Psoas muscle (tissue), 8 donors: Measurements from ENCODE around the gene TPTE. TPM values are rescaled to one million over a fixed set of nuclear protein-coding genes. Genes with fewer than 3 reads are reported as not detected.
"Not testable (repeated sequence)": the region's sequence is repeated elsewhere in the genome, so short reads cannot be mapped to it uniquely, and the experiment has no call there.

Source experiments
- ATAC-seq, 4 donors: fragments of 200-7000 bp; cut with Tn5 transposase; one replicate each; pipeline ENCODE4 v1.9.1; 2020; ENCODE audit warnings: moderate library complexity in 3 of 4, mild to moderate bottlenecking in 2 of 4
- DNase-seq, 2 donors: peaks; one replicate each; pipeline ENCODE4 v3.0.0-alpha.2; 2020
- H3K27ac ChIP-seq: fragments of 200-600 bp; one replicate; pipeline ENCODE4 v1.8.0; 2022
- H3K27me3 ChIP-seq, 3 donors: fragments of 200-600 bp in 1 of 3; one replicate each; pipeline versions ENCODE4 v1.6.1 to v1.8.0; 2013 to 2022; ENCODE audit warnings: low read length in 2 of 3, mild to moderate bottlenecking in 2 of 3, moderate library complexity in 1 of 3; ENCODE audit not compliant: insufficient read depth in 3 of 3
- H3K36me3 ChIP-seq, 2 donors: fragments of 200-600 bp in 1 of 2; one replicate each; pipeline versions ENCODE4 v1.6.1 to v1.8.0; 2013 to 2022; ENCODE audit warnings: low read depth in 1 of 2, mild to moderate bottlenecking in 1 of 2, moderate library complexity in 1 of 2; ENCODE audit not compliant: insufficient read depth in 1 of 2
- H3K4me1 ChIP-seq: fragments of 200-600 bp; one replicate; pipeline ENCODE4 v1.8.0; 2022
- H3K4me3 ChIP-seq: fragments of 200-600 bp; one replicate; pipeline ENCODE4 v1.8.0; 2022; ENCODE audit warnings: mild to moderate bottlenecking
- H3K9me3 ChIP-seq: fragments of 200-600 bp; one replicate; pipeline ENCODE4 v1.8.0; 2022
- CTCF ChIP-seq: fragments of 200-600 bp; IDR thresholded peaks from one replicate; pipeline ENCODE4 v1.8.0; 2022; ENCODE audit warnings: antibody characterized with exemption
- WGBS, 3 donors: extraction: QIAGEN DNeasy Blood & Tissue Kit; methylation state at CpG; one replicate each; pipeline versions ENCODE4 v1.1.6 to v1.1.7; 2013; 5-methylcytosine and 5-hydroxymethylcytosine counted together
- intact Hi-C, 2 donors: fragments of 100-400 bp; cut with DNase I; formaldehyde crosslinking; loops; one replicate each; pipeline versions ENCODE4 v1.11.0 to v1.14.2; 2022
- polyA plus RNA-seq, 3 donors: library from polyadenylated mRNA; stranded (reverse); fragments of 200-250 nt; gene quantifications; one replicate each; pipeline ENCODE4 v1.2.3, GENCODE V29; 2013
- total RNA-seq, 4 donors: library from RNA; stranded (reverse); fragmentation: NEBNext Ultra II Directional in 2 of 4; extraction: Animal tissue kit (Norgen Biotek cat#: 25700) in 2 of 4; gene quantifications; one replicate each; pipeline versions ENCODE4 v1.2.1 to v1.2.4, GENCODE V29; 2021 to 2023
- donor health status: healthy with polysubstance abuse.
- donor health status: DM: no; HTN: no; CAD: no; lungs with moderate emphysema.
- donor health status: Bipolar disorder and iron deficiency.
- donor health status: healthy.
- donor health status: DM: yes; HTN: yes; CAD: no.
- donor health status: DM: no; HTN: no; CAD: no.
- donor health status: DM: no; HTN: no; CAD: no.
- donor health status: DM: yes; HTN: yes; CAD: no.

The TPTE gene
- total and polyA plus RNA-seq, 7 donors = not detected

DNA sequence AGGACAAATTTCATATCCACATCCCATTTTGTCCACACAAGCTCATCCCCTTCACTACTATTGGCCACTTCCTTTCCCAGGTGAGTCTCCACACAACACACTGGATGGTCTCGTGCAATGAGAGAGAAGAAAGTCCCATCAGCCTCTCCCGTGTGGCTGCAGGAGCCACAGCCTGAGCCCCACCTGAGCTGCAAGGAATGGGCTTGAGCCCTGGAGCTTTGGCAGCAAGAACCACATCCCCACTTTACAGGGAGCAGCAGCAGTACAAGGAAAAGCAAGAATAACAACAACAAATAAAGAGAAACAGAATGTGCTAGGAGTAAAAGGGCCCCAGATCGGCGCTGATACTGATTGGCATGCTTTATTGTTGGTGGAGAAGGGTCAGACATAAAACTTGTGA, 117.7 kb downstream of the TPTE start:
- Histone ChIP-seq H3K36me3 (no peaks in the 10 kb centered on the region), H3K4me1 (no peaks in the 10 kb centered on the region), H3K4me3 (no peak overlapping the region), H3K27ac (no peak overlapping the region), H3K9me3 (peaks cover 36% of the 10 kb centered on the region), H3K27me3 (no peaks in the 10 kb centered on the region)
- intact Hi-C loops = no loop called here
- TF ChIP-seq CTCF = no peak
- WGBS, 3 donors = 51 to 62% (median 59%) methylated on average over 4 of the region's 4 CpGs
- ATAC-seq (no peak), DNase-seq (no peak)

- H3K9me3 ChIP-seq = peaks cover 32% of the 10 kb centered on the region
- H3K36me3 ChIP-seq, H3K4me1 ChIP-seq, intact Hi-C loops, H3K27ac ChIP-seq, H3K27me3 ChIP-seq, DNase-seq, H3K4me3 ChIP-seq, ATAC-seq: not testable (repeated sequence)
Observed at GRCh38 chr21:10639746-10640145, 118.4 kb downstream of the TPTE start.

DNA sequence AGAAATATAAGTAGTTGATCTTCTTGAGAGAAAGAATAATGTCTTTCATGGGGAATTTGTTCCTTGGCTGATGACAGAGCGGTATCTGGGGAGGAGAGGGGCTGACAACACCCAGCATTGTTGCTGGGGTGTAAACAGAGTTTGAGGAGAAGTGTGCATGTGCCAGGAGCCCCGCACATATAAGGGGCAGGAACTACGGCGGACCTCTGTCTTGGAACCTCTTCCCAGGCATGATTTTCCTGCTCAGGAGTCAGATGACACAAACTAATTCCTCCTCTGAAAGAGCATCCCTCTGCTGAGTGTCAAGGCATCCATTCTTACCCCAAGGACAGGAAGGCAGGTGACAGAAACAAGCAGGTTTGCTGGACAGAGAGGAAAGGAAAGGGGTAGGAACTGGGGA, 119.1 kb downstream of the TPTE start:
- Histone ChIP-seq H3K4me1 (no peaks in the 10 kb centered on the region), H3K27me3 (no peaks in the 10 kb centered on the region), H3K9me3 (peaks cover 28% of the 10 kb centered on the region), H3K4me3 (no peak overlapping the region), H3K27ac (no peak overlapping the region), H3K36me3 (no peaks in the 10 kb centered on the region)
- 27 to 33% (median 32%) methylated on average over 4 of the region's 4 CpGs for WGBS, 3 donors
- no peak for TF ChIP-seq CTCF
- ATAC-seq (no peak), DNase-seq (no peak)
- intact Hi-C loops = no loop called here

DNA sequence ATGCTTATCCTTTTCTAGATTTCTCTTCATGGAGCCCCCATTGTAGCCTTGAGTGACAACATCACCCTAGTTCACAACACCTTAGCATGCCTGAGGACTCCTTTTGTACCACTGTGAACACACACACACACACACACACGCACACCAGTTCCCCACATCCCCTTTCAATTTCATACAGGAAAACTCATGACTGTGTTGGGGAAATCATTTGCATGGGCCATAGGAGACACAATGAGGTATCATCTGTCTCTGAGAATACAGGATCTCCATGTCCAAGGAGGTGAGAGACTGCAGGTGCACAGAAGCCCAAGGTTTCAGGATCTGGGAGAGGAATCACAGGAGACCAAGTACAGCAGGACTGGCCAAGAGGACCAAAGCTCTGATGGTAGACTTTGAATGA, 119.7 kb downstream of the TPTE start:
- WGBS, 3 donors = 38 to 69% (median 67%) methylated on average over 1 of the region's 1 CpG

GRCh38 chr21:10645667-10646066, 124.3 kb downstream of the TPTE start:
- H3K9me3 ChIP-seq, H3K27me3 ChIP-seq, ATAC-seq, H3K27ac ChIP-seq, DNase-seq, H3K36me3 ChIP-seq, H3K4me1 ChIP-seq, intact Hi-C loops, H3K4me3 ChIP-seq: not testable (repeated sequence)
- 32 to 38% (median 33%) methylated on average over 4 of the region's 5 CpGs for WGBS, 3 donors

More for the DNA sequence above, 119.7 kb downstream of the TPTE start:
- intact Hi-C loops = no loop called here
- no peak for DNase-seq
- ATAC-seq = peak in 1 of 4 donors; percentile 11
- Histone ChIP-seq H3K27me3 (no peaks in the 10 kb centered on the region), H3K4me1 (no peaks in the 10 kb centered on the region), H3K27ac (no peak overlapping the region), H3K9me3 (peaks cover 27% of the 10 kb centered on the region), H3K4me3 (no peak overlapping the region), H3K36me3 (no peaks in the 10 kb centered on the region)
- TF ChIP-seq CTCF = no peak

GRCh38 chr21:10649350-10650149, 128.2 kb downstream of the TPTE start:
- H3K4me1 ChIP-seq, H3K36me3 ChIP-seq, H3K27me3 ChIP-seq, ATAC-seq, intact Hi-C loops, H3K27ac ChIP-seq, H3K4me3 ChIP-seq, H3K9me3 ChIP-seq, DNase-seq: not testable (repeated sequence)
- 46 to 56% (median 50%) methylated on average over 4 of the region's 4 CpGs for WGBS, 3 donors

DNA sequence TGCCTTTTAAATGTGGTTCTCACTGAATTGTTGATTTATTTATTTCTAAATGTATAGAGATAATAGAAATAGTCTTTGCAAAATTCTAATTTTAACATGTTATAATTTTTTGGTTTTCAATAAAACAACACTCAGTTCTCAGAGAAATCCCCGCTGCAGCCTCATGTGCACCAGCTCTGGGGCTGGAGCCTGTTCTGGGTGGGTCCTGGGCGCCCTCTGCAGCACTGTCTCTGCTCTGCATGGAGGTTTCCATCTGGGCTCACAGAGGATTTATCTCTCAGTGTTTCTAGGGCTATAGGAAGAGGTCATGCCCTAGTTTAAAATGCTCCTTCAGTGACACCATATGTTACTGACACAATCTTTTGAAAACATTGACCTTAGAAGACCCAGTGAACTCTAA, 128.9 kb downstream of the TPTE start:
- H3K9me3 ChIP-seq, H3K27me3 ChIP-seq, H3K4me3 ChIP-seq, ATAC-seq, H3K4me1 ChIP-seq, H3K27ac ChIP-seq, H3K36me3 ChIP-seq, DNase-seq, intact Hi-C loops: not testable (repeated sequence)
- 22 to 29% (median 23%) methylated on average over 2 of the region's 2 CpGs for WGBS, 3 donors
